ENCODE measurements around the gene HHIPL1.

HHIPL1 gene

DNA sequence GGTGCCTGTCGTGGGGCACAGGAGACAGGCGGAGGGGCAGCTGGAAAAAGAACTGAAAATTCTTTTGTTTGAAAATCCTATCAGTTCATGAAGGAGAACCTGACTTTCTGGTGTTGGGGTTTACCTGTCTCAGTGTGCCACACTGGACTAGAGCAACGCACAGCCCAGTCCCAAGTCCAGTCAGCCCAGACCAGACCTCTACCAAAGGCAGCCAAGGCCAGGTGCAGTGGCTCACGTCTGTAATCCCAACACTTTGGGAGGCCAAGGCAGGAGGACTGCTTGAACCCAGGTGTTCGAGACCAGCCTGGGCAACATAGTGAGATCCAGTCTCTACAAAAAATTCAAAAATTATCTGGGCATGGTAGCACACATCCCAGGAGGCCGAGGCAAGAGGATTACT lies 45.5 kb upstream of the HHIPL1 start:
- TF ChIP-seq, protein P1, sequence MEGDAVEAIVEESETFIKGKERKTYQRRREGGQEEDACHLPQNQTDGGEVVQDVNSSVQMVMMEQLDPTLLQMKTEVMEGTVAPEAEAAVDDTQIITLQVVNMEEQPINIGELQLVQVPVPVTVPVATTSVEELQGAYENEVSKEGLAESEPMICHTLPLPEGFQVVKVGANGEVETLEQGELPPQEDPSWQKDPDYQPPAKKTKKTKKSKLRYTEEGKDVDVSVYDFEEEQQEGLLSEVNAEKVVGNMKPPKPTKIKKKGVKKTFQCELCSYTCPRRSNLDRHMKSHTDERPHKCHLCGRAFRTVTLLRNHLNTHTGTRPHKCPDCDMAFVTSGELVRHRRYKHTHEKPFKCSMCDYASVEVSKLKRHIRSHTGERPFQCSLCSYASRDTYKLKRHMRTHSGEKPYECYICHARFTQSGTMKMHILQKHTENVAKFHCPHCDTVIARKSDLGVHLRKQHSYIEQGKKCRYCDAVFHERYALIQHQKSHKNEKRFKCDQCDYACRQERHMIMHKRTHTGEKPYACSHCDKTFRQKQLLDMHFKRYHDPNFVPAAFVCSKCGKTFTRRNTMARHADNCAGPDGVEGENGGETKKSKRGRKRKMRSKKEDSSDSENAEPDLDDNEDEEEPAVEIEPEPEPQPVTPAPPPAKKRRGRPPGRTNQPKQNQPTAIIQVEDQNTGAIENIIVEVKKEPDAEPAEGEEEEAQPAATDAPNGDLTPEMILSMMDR (IDR thresholded peaks at IDR 0.05; ENCODE audit: low read depth, low read length, missing control alignments): no peak
- in situ Hi-C loops (cut with HindIII; ENCODE audit: low sequenced_read_pairs): no loop called here
- no peak for DNase-seq (ENCODE audit: low read depth)
- H3K4me3 ChIP-seq (ENCODE audit: low read depth, low read length): no peak overlapping the region

DNA sequence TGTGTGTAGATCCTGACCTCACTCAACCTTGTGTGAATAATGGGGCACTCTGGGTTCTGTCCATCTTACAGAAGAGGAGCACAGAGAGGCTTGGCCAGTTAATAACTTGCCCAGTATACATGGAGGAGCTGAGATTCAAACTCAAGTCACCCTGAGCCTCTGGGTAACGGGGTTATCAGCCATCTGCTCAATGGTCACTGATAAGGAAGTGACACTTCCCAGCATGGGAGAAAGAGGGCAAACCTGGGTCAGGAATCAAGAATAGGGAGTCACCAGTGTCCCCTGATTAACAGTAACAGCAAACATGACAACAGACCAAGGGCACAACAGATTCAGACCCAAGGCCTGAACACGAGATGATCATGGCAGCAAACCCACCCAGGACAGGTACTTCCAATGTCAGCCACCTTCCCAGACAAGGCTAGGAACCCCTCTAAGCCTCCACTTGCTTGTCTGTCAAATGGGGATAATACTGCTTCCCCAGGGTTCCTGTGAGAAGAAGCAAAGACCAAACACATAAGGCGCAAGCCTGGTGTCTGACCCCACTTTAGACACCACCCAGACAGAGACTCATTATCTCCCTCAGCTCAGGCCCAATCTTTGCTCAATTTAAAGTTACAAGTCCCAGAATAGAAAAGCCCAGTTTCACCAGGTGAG lies 44.6 kb upstream of the HHIPL1 start:
- in situ Hi-C loops (cut with HindIII; ENCODE audit: low sequenced_read_pairs): no loop called here
- no peak for DNase-seq (ENCODE audit: low read depth)
- TF ChIP-seq, protein P1 (IDR thresholded peaks at IDR 0.05; ENCODE audit: low read depth, low read length, missing control alignments): no peak
- H3K4me3 ChIP-seq (ENCODE audit: low read depth, low read length): no peak overlapping the region

DNA sequence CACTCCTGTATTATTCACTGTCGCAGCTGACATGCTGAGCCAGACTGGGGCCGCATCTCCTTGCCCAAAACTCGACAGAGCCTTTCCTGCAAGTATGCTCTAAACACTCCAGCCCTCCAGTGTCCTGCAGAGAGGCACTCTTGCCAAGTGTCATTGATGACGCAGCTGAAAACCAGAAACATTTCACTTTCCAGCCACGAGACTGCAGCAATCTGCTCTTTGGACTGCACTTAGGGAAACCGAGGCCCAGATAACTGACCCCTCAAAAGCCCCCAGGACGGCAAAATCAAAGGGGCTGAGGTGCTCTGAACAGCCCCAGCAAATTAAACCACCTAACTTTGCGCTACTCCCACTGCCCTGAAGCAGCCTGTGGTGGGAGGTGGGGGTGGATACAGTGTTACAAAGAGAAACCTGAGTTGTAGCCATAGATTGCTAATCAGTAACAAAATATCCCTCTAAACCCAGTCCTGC lies 43.5 kb upstream of the HHIPL1 start:
- H3K4me3 ChIP-seq (ENCODE audit: low read depth, low read length): peak overlapping the region; percentile 46
- in situ Hi-C loops (cut with HindIII; ENCODE audit: low sequenced_read_pairs): no loop called here

DNA sequence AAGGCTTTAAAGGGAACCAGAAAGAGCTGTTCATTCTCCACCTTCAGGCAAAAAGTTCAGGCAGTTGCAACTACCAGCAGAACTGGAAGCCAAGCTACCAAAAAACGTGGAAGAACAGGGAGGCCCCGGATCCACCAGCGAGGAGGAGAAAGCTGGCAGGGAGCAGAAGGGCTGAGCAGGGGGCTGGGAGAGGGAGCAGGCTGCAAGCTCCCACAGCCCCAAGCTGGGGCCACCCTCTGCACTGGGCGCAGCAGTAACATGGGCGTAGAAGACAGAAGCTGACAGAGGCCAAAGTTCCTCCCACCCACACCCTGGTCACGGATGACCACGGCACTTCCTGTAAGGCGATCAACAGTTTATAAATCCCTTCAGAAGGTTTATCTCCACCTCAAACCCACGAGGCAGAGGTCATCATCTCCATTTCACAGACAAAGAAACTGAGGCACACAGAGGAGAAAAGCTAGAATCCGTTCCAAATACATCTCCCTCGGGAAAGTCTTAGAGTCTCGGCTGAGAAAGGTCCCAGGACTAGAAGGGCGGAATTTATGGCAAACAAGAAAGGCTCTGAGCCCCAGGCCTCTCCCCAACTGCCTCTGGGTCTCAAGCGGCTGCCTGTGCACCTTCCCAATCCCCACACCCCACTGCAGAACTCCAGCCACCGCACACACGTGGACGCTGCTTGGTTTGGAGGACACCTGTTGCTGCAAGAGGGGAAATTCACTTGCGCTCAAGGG lies 42.7 kb upstream of the HHIPL1 start:
- no peak for DNase-seq (ENCODE audit: low read depth)
- in situ Hi-C loops (cut with HindIII; ENCODE audit: low sequenced_read_pairs): no loop called here
- peak overlapping the region; percentile 46 for H3K4me3 ChIP-seq (ENCODE audit: low read depth, low read length)
- TF ChIP-seq, protein P1 (IDR thresholded peaks at IDR 0.05; ENCODE audit: low read depth, low read length, missing control alignments): no peak

More for the DNA sequence above, 43.5 kb upstream of the HHIPL1 start:
- TF ChIP-seq, protein P1 (IDR thresholded peaks at IDR 0.05; ENCODE audit: low read depth, low read length, missing control alignments): no peak
- DNase-seq (ENCODE audit: low read depth): peak; percentile 79

DNA sequence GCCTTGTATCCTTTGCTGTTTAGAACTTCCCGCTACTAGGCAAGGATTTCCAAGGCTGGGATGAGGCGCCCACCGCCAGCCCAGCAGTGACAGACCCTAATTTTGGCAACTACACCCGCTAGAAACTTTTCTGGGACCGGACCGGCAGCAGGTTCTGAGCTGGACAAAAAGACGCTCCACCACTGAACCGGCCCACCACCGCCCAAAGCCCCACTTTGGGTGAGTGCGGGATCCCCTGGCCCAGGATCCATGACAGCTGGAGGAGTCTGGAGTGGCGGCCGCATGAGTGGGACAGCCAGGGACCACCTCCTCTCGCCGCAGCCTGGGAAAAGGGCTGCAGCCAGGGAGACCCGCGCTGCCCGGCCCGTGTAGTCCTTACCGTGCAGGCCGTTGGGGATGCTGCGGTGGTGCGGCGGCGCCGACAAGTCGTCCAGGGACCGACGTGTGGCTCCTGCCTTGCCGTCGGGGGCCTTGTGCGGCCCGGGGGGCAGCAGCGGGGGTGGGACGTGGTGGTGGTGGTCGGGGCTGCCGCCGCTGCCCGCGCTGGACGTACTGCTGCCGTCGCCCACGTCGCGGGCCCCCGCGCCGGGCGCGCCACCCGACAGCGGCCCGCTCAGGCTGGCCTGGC lies 42.0 kb upstream of the HHIPL1 start:
- peak overlapping the region; percentile 46 for H3K4me3 ChIP-seq (ENCODE audit: low read depth, low read length)
- in situ Hi-C loops (cut with HindIII; ENCODE audit: low sequenced_read_pairs): no loop called here
- no peak for DNase-seq (ENCODE audit: low read depth)
- TF ChIP-seq, protein P1 (IDR thresholded peaks at IDR 0.05; ENCODE audit: low read depth, low read length, missing control alignments): no peak

DNA sequence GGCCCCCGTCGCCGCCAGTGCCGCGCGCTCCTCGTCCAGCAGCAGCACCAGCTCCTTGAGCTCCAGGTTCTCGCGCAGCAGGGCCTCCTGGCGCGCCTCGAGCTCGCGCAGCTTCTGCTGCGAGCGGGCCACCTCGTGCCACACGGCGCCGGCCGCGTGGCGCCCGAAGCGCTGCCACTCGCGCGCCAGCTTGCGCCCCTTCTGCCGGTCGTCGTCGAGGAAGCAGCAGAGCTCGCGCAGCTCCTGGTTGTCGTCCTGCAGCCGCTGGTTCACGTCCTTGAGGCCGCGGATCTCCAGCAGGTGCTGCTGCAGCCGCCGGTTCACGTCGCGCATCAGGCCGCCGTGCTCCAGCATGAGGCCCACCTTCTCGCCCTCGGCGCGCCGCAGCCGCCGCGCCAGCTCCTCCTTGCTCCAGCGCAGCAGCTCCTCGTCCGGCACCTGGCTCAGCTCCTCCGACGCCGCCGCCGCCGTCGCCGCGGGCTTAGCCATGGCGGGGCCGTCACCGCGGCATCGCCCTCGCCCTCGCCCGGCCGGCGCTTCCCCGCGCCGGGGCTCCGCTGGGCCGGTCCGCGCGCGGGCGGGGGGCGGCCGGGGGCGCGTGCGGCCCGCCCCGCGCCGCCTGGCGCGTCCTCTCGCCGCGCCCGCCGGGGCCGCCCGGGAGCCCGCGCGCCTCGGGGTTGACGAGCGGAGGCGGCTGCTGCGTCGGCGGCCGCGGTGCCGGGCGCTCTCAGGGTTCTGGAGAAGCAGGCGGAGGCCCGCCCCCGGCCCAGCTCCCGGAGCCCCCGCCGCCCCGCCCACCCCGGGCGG lies 41.3 kb upstream of the HHIPL1 start, which contains the start of gene CCDC85C:
Gene CCDC85C, minus strand, starts transcription at position 737 of the 807 bp plus-strand sequence. Its CDS starts 248 bp downstream, at position 489.
- DNase-seq (ENCODE audit: low read depth): no peak
- in situ Hi-C loops (cut with HindIII; ENCODE audit: low sequenced_read_pairs): no loop called here

More for the DNA sequence above, 41.3 kb upstream of the HHIPL1 start, which contains the start of gene CCDC85C:
- TF ChIP-seq, protein P1 (IDR thresholded peaks at IDR 0.05; ENCODE audit: low read depth, low read length, missing control alignments): no peak
- H3K4me3 ChIP-seq (ENCODE audit: low read depth, low read length): peak within 1 kb of the TSS; percentile 53
